H1 (cell line): ENCODE results near the gene PRKACA. TPM values are rescaled to one million over a fixed set of nuclear protein-coding genes. Genes with fewer than 3 reads are reported as not detected.

Source experiments
- CTCF ChIA-PET: fragments of 300-600 bp; sonication (Branson Sonifier 250); formaldehyde crosslinking; loops from one replicate; lab custom pipeline; 2021; ENCODE audit not compliant: partially characterized antibody; lab: Charles Lee
- POLR2A ChIA-PET: fragments of 300-600 bp; sonication (Branson Sonifier 250); formaldehyde crosslinking; loops from one replicate; lab custom pipeline; 2021; ENCODE audit warnings: inconsistent platforms; ENCODE audit not compliant: partially characterized antibody; lab: Charles Lee
- DNase-seq, 2 experiments: peaks; one replicate each; pipeline versions ENCODE4 v3.0.0 to v3.0.0-alpha.2; 2010 to 2022; ENCODE audit warnings: low spot score in 2 of 2, low read depth in 1 of 2, mixed read lengths in 1 of 2
- FAIRE-seq: peaks from 2 replicates; lab custom pipeline; 2011; peaks lifted over from hg19 to GRCh38; lab: Jason Lieb, UNC
- H2AFZ ChIP-seq: 2 replicates; pipeline ENCODE4 v1.8.1; 2012; ENCODE audit warnings: low read length, inconsistent platforms
- H2AK5ac ChIP-seq: 2 replicates; pipeline ENCODE4 v1.6.1; 2013; ENCODE audit warnings: low read depth, low read length
- H2BK120ac ChIP-seq: replicated peaks from 2 replicates; pipeline ENCODE3; 2013; ENCODE audit warnings: low read depth, low read length, inconsistent platforms
- H2BK12ac ChIP-seq: 2 replicates; pipeline ENCODE4 v1.6.1; 2013; ENCODE audit warnings: low read depth, low read length
- H2BK15ac ChIP-seq: 2 replicates; pipeline ENCODE4 v1.6.1; 2013; ENCODE audit warnings: low read length
- H2BK20ac ChIP-seq: 2 replicates; pipeline ENCODE4 v1.6.1; 2013; ENCODE audit warnings: low read length
- H2BK5ac ChIP-seq: 2 replicates; pipeline ENCODE4 v1.6.1; 2013; ENCODE audit warnings: low read depth, low read length
- H3K14ac ChIP-seq: 2 replicates; pipeline ENCODE4 v1.6.1; 2013; ENCODE audit warnings: inconsistent platforms; ENCODE audit not compliant: insufficient read length
- H3K18ac ChIP-seq: 2 replicates; pipeline ENCODE4 v1.6.1; 2013; ENCODE audit warnings: low read length; ENCODE audit errors: extremely low read depth
- H3K23ac ChIP-seq: 2 replicates; pipeline ENCODE4 v1.6.1; 2013; ENCODE audit warnings: inconsistent platforms; ENCODE audit not compliant: insufficient read length
- H3K23me2 ChIP-seq: 2 replicates; pipeline ENCODE4 v1.6.1; 2013; ENCODE audit warnings: low read depth, low read length
- H3K27ac ChIP-seq: 2 replicates; pipeline ENCODE4 v1.6.1; 2011; ENCODE audit warnings: low read depth, low read length, inconsistent platforms
- H3K27me3 ChIP-seq, 4 experiments: replicated peaks in 1 of 4; 1 replicate in 1 of 4; 2 replicates in 3 of 4; pipeline versions ENCODE4 v1.6.1 to v1.8.1; 2011 to 2013; ENCODE audit warnings: low read length in 3 of 4, mild to moderate bottlenecking in 3 of 4, inconsistent platforms in 2 of 4, mixed read lengths in 2 of 4, moderate library complexity in 1 of 4; ENCODE audit not compliant: control insufficient read depth in 3 of 4, insufficient read depth in 3 of 4; ENCODE audit errors: extremely low read depth in 1 of 4
- H3K36me3 ChIP-seq, 4 experiments: 2 replicates each; pipeline versions ENCODE4 v1.6.1 to v1.8.1; 2011 to 2013; ENCODE audit warnings: mild to moderate bottlenecking in 4 of 4, low read length in 3 of 4, moderate library complexity in 2 of 4, control low read depth in 1 of 4, inconsistent platforms in 1 of 4; ENCODE audit not compliant: insufficient read depth in 4 of 4, control insufficient read depth in 2 of 4
- H3K4ac ChIP-seq: replicated peaks from 2 replicates; pipeline ENCODE3; 2013; ENCODE audit warnings: low read length, low read depth, mixed read lengths, inconsistent platforms; ENCODE audit not compliant: insufficient read length
- H3K4me1 ChIP-seq, 4 experiments: replicated peaks in 1 of 4; 1 replicate in 1 of 4; 2 replicates in 3 of 4; pipeline versions ENCODE4 v1.6.1 to v1.8.1; 2011 to 2013; ENCODE audit warnings: low read length in 3 of 4, inconsistent platforms in 2 of 4, mixed read lengths in 1 of 4; ENCODE audit not compliant: insufficient read depth in 4 of 4, control insufficient read depth in 3 of 4
- H3K4me2 ChIP-seq, 2 experiments: 2 replicates each; pipeline versions ENCODE4 v1.6.1 to v1.8.1; 2011 to 2013; ENCODE audit warnings: low read depth in 2 of 2, low read length in 2 of 2, control low read depth in 1 of 2, inconsistent platforms in 1 of 2, mild to moderate bottlenecking in 1 of 2; ENCODE audit not compliant: insufficient read depth in 1 of 2
- H3K4me3 ChIP-seq, 4 experiments: fragments of 200-600, 300-600 bp in 1 of 4; sonication (generic), shearing (Covaris generic), sonication (Bioruptor Twin) in 1 of 4; 2 replicates each; pipeline versions ENCODE4 v1.5.1 to v1.8.1; 2011 to 2016; ENCODE audit warnings: low read length in 4 of 4, low read depth in 3 of 4, control low read depth in 2 of 4, inconsistent platforms in 2 of 4, mild to moderate bottlenecking in 2 of 4, mixed read lengths in 1 of 4, moderate library complexity in 1 of 4; ENCODE audit not compliant: insufficient read depth in 2 of 4; ENCODE audit errors: extremely low read depth in 1 of 4
- H3K56ac ChIP-seq: replicated peaks from 2 replicates; pipeline ENCODE3; 2013; ENCODE audit warnings: low read depth, mild to moderate bottlenecking, mixed read lengths, low read length, inconsistent platforms; ENCODE audit not compliant: insufficient read length
- H3K79me1 ChIP-seq: 2 replicates; pipeline ENCODE4 v1.6.1; 2013; ENCODE audit warnings: low read depth, low read length, control low read depth
- H3K79me2 ChIP-seq, 2 experiments: 2 replicates each; pipeline versions ENCODE4 v1.6.1 to v1.8.1; 2012 to 2013; ENCODE audit warnings: low read length in 2 of 2, mild to moderate bottlenecking in 2 of 2, inconsistent platforms in 1 of 2; ENCODE audit not compliant: insufficient read depth in 2 of 2, control insufficient read depth in 1 of 2
- H3K9ac ChIP-seq, 4 experiments: replicated peaks in 1 of 4; 1 replicate in 1 of 4; 2 replicates in 3 of 4; pipeline versions ENCODE4 v1.6.1 to v1.8.1; 2011 to 2013; ENCODE audit warnings: low read depth in 3 of 4, low read length in 3 of 4, control low read depth in 2 of 4, mild to moderate bottlenecking in 2 of 4, moderate library complexity in 2 of 4, inconsistent platforms in 1 of 4; ENCODE audit errors: extremely low read depth in 1 of 4
- H3K9me3 ChIP-seq, 2 experiments: 2 replicates each; pipeline versions ENCODE4 v1.6.1 to v1.8.1; 2012 to 2013; ENCODE audit warnings: mild to moderate bottlenecking in 2 of 2, moderate library complexity in 2 of 2, control low read depth in 1 of 2, inconsistent platforms in 1 of 2, low read depth in 1 of 2, low read length in 1 of 2, mixed read lengths in 1 of 2; ENCODE audit not compliant: insufficient read depth in 2 of 2
- H4K20me1 ChIP-seq, 2 experiments: replicated peaks in 1 of 2; 2 replicates each; pipeline versions ENCODE3 to v1.8.1; 2011 to 2013; ENCODE audit warnings: inconsistent platforms in 2 of 2, low read length in 2 of 2, mild to moderate bottlenecking in 1 of 2; ENCODE audit not compliant: insufficient read depth in 2 of 2, control insufficient read depth in 1 of 2
- H4K5ac ChIP-seq: 2 replicates; pipeline ENCODE4 v1.6.1; 2013; ENCODE audit warnings: low read length, low read depth, mixed read lengths, inconsistent platforms; ENCODE audit not compliant: insufficient read length
- H4K8ac ChIP-seq: 2 replicates; pipeline ENCODE4 v1.8.0; 2013; ENCODE audit warnings: mild to moderate bottlenecking, moderate library complexity, low read length, inconsistent platforms; ENCODE audit not compliant: insufficient read depth; ENCODE audit errors: extremely low read depth
- H4K91ac ChIP-seq: replicated peaks from 2 replicates; pipeline ENCODE3; 2013; ENCODE audit warnings: low read length, mixed read lengths, inconsistent platforms; ENCODE audit not compliant: insufficient read length
- CBX5 ChIP-seq: fragments of 300-800, 300-1000 bp; sonication (generic); IDR thresholded peaks from 2 replicates; pipeline ENCODE4 v1.7.1; 2016; ENCODE audit warnings: antibody characterized with exemption, low read length, low read depth
- KDM5A ChIP-seq: fragments of 200-600 bp; IDR thresholded peaks from 2 replicates; pipeline ENCODE4 v1.7.1; 2012; ENCODE audit warnings: mild to moderate bottlenecking, low read length, inconsistent platforms, mixed read lengths
- MAFK ChIP-seq: IDR thresholded peaks from 2 replicates; pipeline ENCODE4 v1.6.1; 2012; ENCODE audit warnings: low read depth, mild to moderate bottlenecking, improper control_type of control experiment, low read length
- RXRA ChIP-seq: IDR thresholded peaks from 2 replicates; pipeline ENCODE4 v1.6.1; 2011; ENCODE audit warnings: low read depth, mild to moderate bottlenecking, low read length, moderate library complexity; ENCODE audit not compliant: insufficient read depth
- SIN3A ChIP-seq, 2 experiments: IDR thresholded peaks in 1 of 2; conservative IDR thresholded peaks in 1 of 2; 2 replicates each; pipeline ENCODE4 v1.6.1; 2011 to 2012; ENCODE audit warnings: low read length in 2 of 2, improper control_type of control experiment in 1 of 2, low read depth in 1 of 2, mild to moderate bottlenecking in 1 of 2
- WGBS, 2 experiments: shearing (Covaris generic) in 1 of 2; methylation state at CpG; one replicate each; pipeline versions ENCODE4 v1.1.6 to v1.1.7; 2013 to 2015; ENCODE audit warnings: low lambda C conversion rate in 2 of 2, mixed read lengths in 2 of 2, inconsistent platforms in 1 of 2, low coverage in 1 of 2, missing lambda C conversion rate in 1 of 2; ENCODE audit not compliant: insufficient replicate concordance in 2 of 2, insufficient coverage in 1 of 2, insufficient read length in 1 of 2; ENCODE audit errors: extremely low coverage in 1 of 2, missing lambda C conversion rate in 1 of 2; 5-methylcytosine and 5-hydroxymethylcytosine counted together
- polyA plus RNA-seq, 7 experiments: library from polyadenylated mRNA; depleted of rRNA in 3 of 7; stranded (reverse) in 5 of 7; unstranded in 2 of 7; fragments of >200 nt in 5 of 7; fragments of 200-250 nt in 2 of 7; gene quantifications; 1 replicate in 5 of 7; 2 replicates in 1 of 7; 4 replicates in 1 of 7; pipeline versions ENCODE4 v1.2.1 to v1.2.3, GENCODE V29; 2011 to 2013; ENCODE audit warnings: missing spikeins in 2 of 7, mixed read lengths in 2 of 7
- total RNA-seq: library from RNA; stranded (reverse); fragmentation: NEBNext Ultra II Directional; extraction: Animal tissue kit (Norgen Biotek cat#: 25700); gene quantifications from 2 replicates; pipeline ENCODE4 v1.2.1, GENCODE V29; 2021
- TF ChIP-seq, protein P1 (sequence below): IDR thresholded peaks from 2 replicates; pipeline ENCODE4 v1.6.1; 2012; ENCODE audit warnings: low read length, inconsistent platforms

Gene PRKACA
- total and polyA plus RNA-seq, 2 of the 8 experiments (the other 6 are each of a cell fraction or from before 2014, with no cell fraction given), result 14.2 to 48.2 TPM

GRCh38 chr19:14114439-14114838 is 3.1 kb downstream of the PRKACA start:
- Histone ChIP-seq H3K23ac (no peak overlapping the region), H3K4ac (no peak overlapping the region), H2BK20ac (no peak overlapping the region), H2BK120ac (no peak overlapping the region), H3K56ac (no peak overlapping the region), H2BK15ac (no peak overlapping the region), H4K91ac (no peak overlapping the region), H3K79me1 (peaks cover 4% of the 10 kb centered on the region), H3K9me3 (no peaks in the 10 kb centered on the region), H3K4me3 (no peak overlapping the region), H3K27me3 (no peaks in the 10 kb centered on the region; a peak in 2 of 7 replicates), H3K36me3 (no peaks in the 10 kb centered on the region), H3K79me2 (0 out of 4 replicates have a peak, but pooled peaks cover 0 to 3% of the 10 kb centered on the region in 2 experiments), H3K18ac (no peak overlapping the region), H3K4me2 (no peak overlapping the region), H3K4me1 (peaks cover 11 to 35% (median 21%) of the 10 kb centered on the region in 4 experiments), H3K27ac (no peak overlapping the region), H3K23me2 (peaks cover 8% of the 10 kb centered on the region), H3K9ac (no peak overlapping the region), H3K14ac (no peak overlapping the region), H2AFZ (no peak overlapping the region), H2BK12ac (no peak overlapping the region), H2AK5ac (no peak overlapping the region), H2BK5ac (no peak overlapping the region), H4K5ac (no peak overlapping the region), H4K20me1 (peaks cover 7 to 12% of the 10 kb centered on the region in 2 experiments), H4K8ac (no peak overlapping the region)
- no peak for FAIRE-seq
- ChIA-PET POLR2A (interaction anchor here (0.6 to 4.2 kb wide), 8 partner anchors 14 to 152 kb away, joined by 3 to 24 read pairs (median 4); partner anchors contain the start of genes ASF1B and MISP3), CTCF (interaction anchor here (0.6 to 11.3 kb wide), 28 partner anchors 9 to 365 kb away, joined by 3 to 105 read pairs (median 5); partner anchors contain the start of genes ASF1B, C19orf67 and MISP3)
- no peak for DNase-seq
- 86% methylated on average over 7 of the region's 7 CpGs; no CpG with 5 or more reads in 1 of the 2 experiments for WGBS, 2 experiments
- TF ChIP-seq KDM5A, result no peak
- no peak for TF ChIP-seq MAFK
- TF ChIP-seq RXRA, result no peak
- TF ChIP-seq, protein P1, sequence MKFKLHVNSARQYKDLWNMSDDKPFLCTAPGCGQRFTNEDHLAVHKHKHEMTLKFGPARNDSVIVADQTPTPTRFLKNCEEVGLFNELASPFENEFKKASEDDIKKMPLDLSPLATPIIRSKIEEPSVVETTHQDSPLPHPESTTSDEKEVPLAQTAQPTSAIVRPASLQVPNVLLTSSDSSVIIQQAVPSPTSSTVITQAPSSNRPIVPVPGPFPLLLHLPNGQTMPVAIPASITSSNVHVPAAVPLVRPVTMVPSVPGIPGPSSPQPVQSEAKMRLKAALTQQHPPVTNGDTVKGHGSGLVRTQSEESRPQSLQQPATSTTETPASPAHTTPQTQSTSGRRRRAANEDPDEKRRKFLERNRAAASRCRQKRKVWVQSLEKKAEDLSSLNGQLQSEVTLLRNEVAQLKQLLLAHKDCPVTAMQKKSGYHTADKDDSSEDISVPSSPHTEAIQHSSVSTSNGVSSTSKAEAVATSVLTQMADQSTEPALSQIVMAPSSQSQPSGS, result no peak
- no peak for TF ChIP-seq CBX5
- TF ChIP-seq SIN3A (conservative IDR thresholded peaks at IDR 0.05 in 1 of 2, IDR thresholded peaks at IDR 0.05 in 1 of 2; ENCODE audit: low read depth in 1 of 2, low read length in 2 of 2), result no peak
